NCI-H1417 treated with DMSO at 0.1 percent for 48 hours (cell line): ENCODE data around the gene AANAT.

Experiments used
- DNase-seq: peaks from one replicate; lab custom pipeline; 2025; lab: John Stamatoyannopoulos, UW

AANAT gene

GRCh38 chr17:76467366-76467765, at the start of gene AANAT:
AANAT (plus strand) TSS chr17:76467603; CDS start chr17:76468747, 1,144 bp downstream.
- no peak for DNase-seq

GRCh38 chr17:76419576-76420260, 47.7 kb upstream of the AANAT start:
- no peak for DNase-seq

- DNase-seq: no peak
Measured at GRCh38 chr17:76420356-76421043, 46.9 kb upstream of the AANAT start.

GRCh38 chr17:76421044-76421407, 46.4 kb upstream of the AANAT start:
- DNase-seq: no peak

- no peak for DNase-seq
Measured at GRCh38 chr17:76422406-76422805, 45.0 kb upstream of the AANAT start.

- no peak for DNase-seq
Measured at GRCh38 chr17:76422860-76423259, 44.5 kb upstream of the AANAT start.

- no peak for DNase-seq
Measured at GRCh38 chr17:76426853-76427252, 40.5 kb upstream of the AANAT start.

GRCh38 chr17:76427501-76428231, 39.7 kb upstream of the AANAT start:
- DNase-seq: no peak

GRCh38 chr17:76428511-76428910, 38.9 kb upstream of the AANAT start:
- no peak for DNase-seq

- no peak for DNase-seq
Measured at GRCh38 chr17:76431509-76431908, 35.9 kb upstream of the AANAT start.

GRCh38 chr17:76432004-76432403, 35.4 kb upstream of the AANAT start:
- DNase-seq: no peak

- no peak for DNase-seq
Measured at GRCh38 chr17:76432712-76433336, 34.6 kb upstream of the AANAT start.

GRCh38 chr17:76433693-76434092, 33.7 kb upstream of the AANAT start:
- DNase-seq: no peak

GRCh38 chr17:76434870-76435269, 32.5 kb upstream of the AANAT start:
- no peak for DNase-seq

GRCh38 chr17:76435751-76436150, 31.7 kb upstream of the AANAT start:
- no peak for DNase-seq

GRCh38 chr17:76437467-76438402, 29.7 kb upstream of the AANAT start:
- no peak for DNase-seq

- no peak for DNase-seq
Measured at GRCh38 chr17:76438906-76439305, 28.5 kb upstream of the AANAT start.

GRCh38 chr17:76439314-76439928, 28.0 kb upstream of the AANAT start:
- no peak for DNase-seq

GRCh38 chr17:76440751-76441362, 26.5 kb upstream of the AANAT start:
- no peak for DNase-seq

GRCh38 chr17:76441686-76442340, 25.6 kb upstream of the AANAT start:
- no peak for DNase-seq
